Dermis microvascular lymphatic vessel endothelial cell (primary cell): Measurements from ENCODE around the gene PRDX1. TPM values are rescaled to one million over a fixed set of nuclear protein-coding genes. Genes with fewer than 3 reads are reported as not detected.
A peak's percentile ranks its signal among the peaks of the same experiment; 100 is the strongest.

ENCODE experiments used
- DNase-seq, 2 donors: peaks; one replicate each; pipeline versions ENCODE4 v3.0.0 to v3.0.0-alpha.2; 2010; ENCODE audit warnings: low read depth in 2 of 2
- total RNA-seq: library from RNA; depleted of rRNA; stranded (reverse); fragments of >200 nt; gene quantifications from 2 replicates; pipeline ENCODE4 v1.2.1, GENCODE V29; 2014

PRDX1 gene
- 625 and 802 TPM in 2 replicates for total RNA-seq

DNA sequence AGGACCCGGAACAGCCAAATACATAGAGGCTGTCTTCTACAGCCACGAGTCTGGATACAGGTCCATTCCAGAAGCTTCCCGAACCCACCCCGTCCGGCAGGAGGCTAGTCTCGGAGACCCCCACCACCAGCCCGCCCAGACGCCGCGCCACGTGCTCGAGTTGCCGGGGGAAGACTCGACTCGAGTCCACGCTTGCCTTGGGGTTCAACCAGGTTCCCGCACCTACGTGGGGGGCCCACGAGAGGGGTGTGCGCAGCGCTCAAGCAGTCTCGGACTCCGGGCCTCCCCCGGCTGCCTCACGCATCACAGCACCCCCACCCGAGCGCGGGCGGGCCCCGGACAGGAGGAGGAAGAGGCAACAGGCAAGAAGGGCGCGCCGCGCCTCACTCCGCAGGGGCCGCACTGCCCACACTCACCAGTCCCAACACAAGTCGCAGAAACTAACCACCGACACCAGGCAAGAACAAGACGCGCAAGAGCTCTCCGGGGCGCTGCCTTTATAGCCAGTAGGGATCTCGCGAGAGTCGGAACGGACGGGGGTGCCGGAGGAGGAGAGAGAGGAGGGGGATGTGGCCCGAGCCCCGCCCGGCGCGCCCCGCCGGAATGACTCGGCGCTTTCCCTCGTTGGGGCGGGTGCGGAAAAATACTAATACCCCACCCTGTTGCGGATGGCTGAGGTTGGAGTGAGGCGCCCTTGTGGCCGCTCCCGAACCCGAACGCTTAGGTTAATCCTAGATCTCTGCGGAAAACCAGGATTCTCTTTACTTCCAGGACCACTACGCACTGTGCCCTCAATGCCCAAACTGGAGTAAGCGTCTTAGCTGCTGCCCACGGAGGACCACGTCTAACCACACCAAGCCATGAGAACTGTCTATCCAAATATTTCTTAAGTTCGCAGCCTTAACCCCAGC, at the start of gene PRDX1:
Gene PRDX1 (minus strand): TSS at position 472 of the 911 bp plus-strand sequence. CDS start 2,841 bp downstream, outside the sequence.
- DNase-seq = peak; percentile 86 to 92

DNA sequence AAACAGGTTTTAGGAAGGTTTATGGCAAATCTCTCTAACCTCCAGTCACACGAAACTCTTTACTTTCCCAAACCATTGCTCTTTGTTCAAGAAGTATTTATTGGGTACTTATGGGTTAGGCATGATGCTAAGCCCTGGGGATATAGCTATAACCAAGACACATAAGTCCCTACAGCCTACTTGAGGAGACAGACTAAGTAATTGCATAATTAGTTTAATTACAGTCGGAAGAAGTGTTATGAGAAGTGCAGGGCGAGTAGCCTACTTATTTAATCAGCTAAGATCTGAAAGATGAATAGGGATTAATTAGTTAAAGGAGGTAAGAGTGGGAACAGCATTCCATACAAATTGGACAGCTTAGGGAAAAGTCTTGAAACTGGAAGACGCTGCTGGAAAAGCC, 48.9 kb upstream of the PRDX1 start:
- DNase-seq = no peak

DNA sequence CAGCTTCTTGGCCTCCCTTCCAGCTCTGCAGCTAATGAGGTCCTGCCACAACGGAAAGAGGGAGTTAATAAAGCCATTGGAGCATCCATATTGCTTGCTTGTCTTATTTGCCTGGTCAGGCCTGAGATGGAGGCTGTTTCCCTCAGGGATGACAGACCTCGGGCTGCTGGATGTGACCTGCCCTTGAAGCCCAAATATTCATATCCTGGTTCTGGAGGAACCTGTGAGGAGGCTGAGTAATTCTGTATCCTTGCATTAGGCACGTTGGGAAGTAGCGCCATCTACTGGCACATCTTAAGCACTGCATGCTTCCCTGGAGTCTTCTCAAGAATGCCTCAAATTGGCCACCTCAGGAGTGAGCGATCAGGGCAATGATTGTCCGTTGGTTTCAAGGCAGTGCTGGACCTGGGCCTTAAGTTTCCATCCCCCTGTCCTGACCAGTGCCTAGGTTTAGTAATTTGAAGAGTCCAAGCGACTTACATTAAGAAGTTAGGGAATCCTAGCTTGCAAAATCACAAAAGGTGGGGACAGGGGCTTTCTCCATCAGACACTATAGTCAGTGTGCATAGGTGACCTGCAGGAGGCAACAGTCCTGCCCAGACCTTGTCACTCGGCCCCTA, 48.4 kb upstream of the PRDX1 start:
- peak; percentile 52 to 74 for DNase-seq

DNA sequence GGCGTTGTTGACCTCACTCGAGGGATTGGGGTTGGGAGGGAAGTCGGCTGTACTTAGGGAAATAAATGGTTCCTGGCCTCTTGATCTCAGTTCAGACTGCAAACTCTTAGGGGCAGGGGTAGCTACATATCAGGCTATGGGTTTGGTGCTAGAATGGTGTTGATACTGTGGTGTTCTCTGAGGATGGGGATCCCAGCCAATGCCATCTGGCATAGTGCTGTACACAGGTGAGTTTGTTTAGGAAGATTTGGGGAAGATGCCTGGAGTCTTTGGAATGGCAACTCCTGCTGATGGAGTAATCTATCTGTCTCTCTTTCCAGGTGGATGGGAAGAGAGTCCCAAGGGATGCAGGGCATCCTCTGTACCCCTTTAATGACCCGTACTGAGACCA, 47.9 kb upstream of the PRDX1 start:
- DNase-seq = peak in 1 of 2 donors; percentile 3

DNA sequence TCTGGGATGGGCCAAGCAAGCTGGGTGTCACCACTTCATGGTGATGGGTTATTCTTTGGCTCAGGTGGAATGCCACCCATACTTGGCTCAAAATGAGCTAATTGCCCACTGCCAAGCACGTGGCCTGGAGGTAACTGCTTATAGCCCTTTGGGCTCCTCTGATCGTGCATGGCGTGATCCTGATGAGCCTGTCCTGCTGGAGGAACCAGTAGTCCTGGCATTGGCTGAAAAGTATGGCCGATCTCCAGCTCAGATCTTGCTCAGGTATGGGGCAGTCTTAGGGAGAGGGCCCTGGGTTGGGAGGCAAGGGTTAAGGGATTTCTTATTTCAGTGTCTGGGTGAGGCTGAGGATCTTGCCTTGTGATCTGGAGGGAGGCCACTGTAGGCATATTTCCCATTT, 46.7 kb upstream of the PRDX1 start:
- no peak for DNase-seq

DNA sequence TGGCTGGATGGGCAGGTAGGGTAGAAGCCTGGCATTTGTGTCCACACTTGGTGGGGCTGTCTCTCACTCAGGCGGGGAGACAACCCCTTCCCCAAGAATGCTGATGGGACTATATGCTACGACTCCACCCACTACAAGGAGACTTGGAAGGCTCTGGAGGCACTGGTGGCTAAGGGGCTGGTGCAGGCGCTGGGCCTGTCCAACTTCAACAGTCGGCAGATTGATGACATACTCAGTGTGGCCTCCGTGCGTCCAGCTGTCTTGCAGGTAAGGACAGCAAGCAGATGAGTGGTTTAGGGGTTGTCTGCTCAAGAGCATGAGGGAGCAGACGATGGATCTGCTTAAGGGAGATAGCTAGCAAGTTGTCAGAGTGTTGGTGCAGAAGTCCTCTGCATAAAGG, 46.2 kb upstream of the PRDX1 start:
- DNase-seq = no peak

DNA sequence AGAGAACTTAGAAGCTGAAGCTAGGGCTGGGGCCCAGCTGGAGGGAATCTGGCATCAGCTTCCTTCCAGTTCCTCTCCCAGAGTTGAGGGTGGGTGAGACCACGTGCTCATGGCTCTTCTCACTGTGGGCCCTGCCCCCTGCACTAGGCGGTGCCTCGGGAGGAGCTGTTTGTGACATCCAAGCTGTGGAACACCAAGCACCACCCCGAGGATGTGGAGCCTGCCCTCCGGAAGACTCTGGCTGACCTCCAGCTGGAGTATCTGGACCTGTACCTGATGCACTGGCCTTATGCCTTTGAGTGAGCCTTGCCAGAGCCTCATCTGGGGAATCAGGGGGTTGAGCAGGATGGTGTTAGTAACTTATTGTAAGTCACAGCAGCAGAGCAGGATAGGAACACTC, 45.0 kb upstream of the PRDX1 start:
- DNase-seq = peak; percentile 27 to 32

DNA sequence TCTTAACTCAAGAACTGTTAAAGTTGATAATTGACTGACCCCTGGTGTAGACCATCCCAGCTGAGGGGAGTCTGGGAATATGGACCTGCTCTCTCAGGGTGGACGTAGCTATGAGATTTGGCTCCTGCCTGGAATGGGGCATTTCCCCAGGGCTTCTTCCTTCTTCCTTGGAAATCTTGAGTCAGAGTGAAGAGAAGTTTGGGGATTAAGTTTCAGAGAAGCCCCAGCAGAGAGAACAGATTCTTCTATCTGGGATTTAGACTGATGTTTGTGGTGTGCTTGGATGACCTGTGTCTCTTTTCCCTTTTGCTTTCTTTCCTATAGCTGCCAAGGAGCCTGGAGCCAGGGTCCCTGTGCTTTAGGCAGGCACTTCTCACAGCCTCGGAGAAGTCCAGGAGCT, 42.2 kb upstream of the PRDX1 start:
- DNase-seq = no peak

DNA sequence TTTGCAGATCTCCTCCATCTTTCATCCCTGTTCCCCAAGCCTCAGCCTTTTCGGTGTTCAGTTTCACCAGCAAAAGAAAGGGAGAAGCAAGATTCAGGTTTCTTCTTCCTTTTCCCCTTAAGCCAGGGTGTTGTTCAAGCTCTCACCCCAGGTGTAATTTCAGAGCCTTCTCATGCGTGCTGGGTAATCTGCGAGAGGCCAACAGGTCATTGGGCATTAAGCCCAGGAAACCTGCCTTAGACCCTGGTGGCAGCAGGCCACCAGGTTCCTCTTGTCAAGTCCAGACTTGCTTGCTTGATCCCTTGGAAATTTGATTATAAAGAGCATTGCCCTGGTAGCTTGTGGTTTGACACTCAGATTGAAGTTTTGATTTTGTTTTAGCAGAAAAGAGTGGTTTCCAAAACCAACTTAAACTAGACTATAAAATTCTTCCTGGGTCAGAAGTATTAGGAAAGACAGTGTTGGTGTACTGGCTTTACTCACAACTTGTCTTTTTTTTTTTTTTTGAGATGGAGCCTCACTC, 35.8 kb upstream of the PRDX1 start:
- no peak for DNase-seq

DNA sequence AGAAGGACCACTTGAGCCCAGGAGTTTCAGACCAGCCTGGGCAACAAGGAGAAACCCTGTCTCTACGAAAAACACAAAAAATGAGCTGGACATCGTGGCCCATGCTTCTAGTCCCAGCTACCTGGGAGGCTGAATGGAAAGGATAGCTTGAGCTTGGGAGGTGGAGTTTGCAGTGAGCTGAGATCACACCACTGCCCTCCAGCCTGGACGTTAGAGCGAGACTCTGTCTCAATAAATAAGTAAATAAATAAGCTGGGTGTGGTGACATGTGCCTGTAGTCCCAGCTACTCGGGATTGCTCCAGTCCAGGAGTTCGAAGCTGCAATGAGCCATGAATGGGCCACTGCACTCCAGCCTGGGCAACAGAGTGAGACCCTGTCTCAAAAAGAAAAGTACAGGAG, 32.5 kb upstream of the PRDX1 start:
- DNase-seq = no peak

DNA sequence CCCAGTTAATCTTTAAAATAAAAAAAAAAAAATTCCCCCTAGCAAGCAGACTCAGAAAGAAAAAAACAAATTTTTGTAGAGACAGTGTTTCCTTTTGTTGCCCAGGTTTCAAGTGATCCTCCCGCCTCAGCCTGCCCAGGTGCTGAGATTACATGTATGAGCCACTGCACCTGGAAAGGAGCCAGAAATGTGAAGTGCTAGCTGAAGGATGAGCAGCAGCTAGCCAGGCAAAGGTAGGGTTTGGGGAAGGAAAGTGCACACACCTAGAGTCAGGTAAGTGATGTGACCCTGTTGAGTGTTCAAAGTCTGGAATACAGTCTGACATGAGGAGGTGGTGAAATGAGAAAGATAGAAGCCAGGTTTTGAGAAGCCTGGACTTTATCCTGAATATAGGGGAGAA, 30.6 kb upstream of the PRDX1 start:
- peak in 1 of 2 donors; percentile 23 for DNase-seq

DNA sequence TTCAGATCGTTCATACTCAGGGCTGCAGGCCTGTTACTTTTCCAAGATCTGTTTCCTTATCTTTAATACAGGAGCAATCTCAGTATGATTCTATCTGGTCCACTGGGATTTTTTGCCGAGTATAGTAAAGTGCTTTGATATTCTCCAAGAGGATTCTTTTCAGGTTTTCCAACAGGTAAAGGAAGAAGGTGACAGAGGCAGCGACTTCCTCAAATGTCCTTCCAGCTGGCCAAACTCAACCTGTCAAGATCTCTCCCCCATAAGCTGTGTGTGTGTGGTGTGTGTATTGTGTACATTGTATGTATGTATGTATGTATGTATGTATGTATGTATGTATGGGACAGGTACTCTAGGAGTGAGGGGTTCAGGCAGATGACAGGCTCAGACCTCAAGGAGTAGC, 30.0 kb upstream of the PRDX1 start:
- no peak for DNase-seq

DNA sequence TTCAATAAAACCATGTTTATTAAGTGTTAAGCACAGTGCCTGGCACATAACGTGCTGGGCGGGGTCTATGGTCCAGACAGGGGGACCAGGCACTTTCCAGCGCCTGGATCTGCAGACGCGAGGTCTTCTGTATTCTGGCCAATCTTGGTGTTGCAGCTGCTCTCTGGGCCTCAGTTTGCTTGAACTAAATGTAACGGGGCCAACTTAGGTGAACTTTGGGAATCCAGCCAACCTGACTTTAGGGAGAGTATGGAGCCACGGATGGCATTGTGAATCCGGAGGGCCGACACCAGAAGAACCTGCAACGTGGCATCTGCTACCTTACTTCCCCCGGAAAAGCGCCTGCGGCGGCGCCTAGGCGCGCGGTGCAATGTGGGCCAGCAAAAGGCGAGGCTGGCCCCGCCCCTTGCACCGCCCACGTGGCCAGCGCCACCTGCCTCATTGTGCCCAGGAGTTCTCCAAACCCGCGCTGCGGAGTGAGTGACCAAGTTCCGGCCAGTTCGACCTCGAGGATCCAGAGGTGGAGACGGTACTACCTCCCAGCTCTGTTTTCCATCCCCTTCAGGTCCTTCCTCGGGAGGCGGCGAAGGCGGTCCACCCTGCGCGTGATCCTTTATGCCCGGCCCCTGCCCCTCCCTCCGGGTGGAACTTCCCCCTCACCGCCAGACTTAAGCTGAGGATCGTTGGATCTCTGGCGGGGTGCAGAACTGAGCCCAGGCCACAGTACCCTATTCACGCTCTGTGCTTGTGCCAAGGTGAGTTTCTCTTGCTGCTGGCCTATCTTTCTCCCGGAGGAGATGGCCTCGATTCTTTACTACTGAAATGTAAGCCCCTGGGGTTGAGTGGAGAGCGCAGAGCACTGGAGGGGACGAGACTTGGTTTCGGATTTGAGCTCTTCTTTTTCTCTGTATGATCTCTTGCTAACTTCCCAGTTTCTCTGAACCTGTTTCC, 29.0 kb upstream of the PRDX1 start, which contains the start of gene AKR1A1:
Gene AKR1A1 (plus strand): TSS at position 426 of the 951 bp plus-strand sequence. CDS start 10,969 bp downstream, outside the sequence.
- peak; percentile 89 to 91 for DNase-seq

DNA sequence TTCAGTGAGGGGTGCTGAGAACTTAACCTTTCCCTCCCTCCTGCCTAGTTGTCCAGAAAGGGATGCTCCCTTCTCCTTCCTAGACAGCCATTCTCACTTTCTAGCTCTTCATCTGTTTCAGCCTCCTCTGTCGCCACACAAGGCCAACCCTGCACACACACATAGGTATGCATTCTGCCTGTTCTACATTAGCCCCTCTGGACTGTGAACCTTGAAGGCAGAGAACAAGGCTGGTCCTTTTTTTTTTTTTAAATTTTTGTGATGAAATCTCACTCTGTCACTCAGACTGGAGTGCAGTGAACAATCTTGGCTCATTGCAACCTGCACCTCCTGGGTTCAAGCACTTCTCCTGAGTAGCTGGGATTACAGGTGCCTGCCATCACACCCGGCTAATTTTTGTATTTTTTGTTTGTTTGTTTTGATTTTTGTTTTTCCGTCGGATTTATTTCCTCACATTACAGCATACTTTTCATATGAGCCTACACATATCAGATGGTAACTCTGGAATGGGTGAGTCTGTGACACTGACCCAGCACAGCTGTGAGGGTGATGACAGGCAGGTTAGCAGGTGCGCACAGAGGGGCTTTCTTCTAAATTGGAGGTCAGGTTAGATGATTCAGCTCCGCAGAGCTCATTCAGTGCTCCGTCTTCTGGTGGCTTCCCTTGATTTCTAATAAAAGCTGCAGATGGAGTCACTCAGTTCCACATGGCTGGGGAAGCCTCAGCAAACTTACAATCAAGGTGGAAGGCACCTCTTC, 24.0 kb upstream of the PRDX1 start:
- DNase-seq = no peak

DNA sequence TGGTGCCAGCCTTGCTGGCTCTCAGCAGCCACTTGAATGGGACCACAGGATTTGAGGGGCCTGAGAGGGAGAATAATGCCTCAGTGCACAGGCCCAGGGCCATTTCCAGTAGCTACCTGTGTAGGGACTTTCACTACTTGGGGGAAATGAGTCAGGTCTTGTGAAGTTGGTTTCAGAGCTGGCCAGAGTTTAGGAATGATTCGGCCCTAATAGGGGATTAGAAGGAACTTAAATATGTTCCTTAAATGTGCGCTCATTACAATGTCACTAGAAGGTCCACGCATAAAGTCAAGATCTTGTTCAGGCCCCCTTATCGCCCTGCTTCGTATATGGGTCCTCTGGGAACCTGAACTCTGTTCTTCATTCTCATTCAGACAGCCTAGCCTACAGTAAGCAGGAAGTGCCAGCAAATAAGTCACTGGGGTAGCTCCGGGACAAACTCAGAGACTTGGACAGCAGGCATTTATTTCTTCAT, 23.4 kb upstream of the PRDX1 start:
- DNase-seq = peak in 1 of 2 donors; percentile 24

DNA sequence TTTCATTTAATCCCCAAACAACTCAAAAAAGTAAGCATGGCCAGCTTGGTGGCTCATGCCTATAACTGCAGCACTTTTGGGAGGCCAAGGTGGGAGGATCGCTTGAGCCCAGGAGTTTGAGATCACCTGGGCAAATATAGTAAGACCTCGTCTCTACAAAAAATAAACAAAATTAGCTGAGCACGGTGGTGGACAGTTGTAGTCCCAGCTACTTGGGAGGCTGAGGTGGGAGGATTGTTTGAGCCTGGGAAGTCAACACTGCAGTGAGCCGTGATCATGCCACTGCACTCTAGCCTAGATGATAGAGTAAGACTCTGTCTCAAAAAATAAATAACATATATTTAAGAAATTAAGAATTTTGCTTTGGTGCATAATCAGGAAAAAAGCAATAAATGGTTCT, 22.8 kb upstream of the PRDX1 start:
- DNase-seq = no peak

DNA sequence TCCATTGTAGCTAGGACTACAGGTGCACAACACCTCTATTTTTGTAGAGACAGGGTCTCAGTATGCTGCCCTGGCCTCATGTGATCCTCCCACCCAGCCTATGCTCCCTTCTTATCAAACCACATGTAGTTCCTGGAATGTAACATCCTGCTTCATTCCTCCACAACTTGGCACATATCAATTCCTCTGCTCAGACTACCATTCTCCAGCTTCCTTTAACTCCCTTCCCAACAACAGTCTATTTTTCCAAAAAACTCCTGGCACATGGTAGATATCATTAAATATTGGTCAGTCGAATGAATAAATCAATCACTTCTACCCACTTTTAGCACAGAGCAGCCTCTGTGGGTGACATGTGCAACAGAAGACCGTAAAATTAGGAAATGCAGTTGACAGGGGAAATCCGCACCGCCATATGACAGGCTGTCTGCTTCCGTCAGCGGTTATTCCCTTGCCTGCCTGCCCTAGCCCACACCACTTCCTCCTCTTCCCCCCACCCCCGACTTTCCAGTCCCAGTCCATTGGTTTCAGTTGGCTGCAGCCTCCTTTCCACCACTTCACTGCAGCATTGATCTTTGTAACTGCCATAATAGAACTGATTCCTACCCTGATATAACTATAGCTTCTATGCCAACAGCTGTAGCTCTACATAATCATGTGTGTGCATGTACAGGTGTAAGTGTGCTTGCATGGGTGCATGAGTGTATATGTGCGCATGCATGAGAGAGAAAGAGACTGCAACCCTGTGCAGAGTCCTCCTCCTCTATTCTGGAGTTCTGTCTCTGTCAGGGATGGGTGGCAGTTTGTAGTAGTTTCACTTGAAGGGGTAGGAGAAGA, 22.1 kb upstream of the PRDX1 start:
- peak; percentile 92 to 97 for DNase-seq

DNA sequence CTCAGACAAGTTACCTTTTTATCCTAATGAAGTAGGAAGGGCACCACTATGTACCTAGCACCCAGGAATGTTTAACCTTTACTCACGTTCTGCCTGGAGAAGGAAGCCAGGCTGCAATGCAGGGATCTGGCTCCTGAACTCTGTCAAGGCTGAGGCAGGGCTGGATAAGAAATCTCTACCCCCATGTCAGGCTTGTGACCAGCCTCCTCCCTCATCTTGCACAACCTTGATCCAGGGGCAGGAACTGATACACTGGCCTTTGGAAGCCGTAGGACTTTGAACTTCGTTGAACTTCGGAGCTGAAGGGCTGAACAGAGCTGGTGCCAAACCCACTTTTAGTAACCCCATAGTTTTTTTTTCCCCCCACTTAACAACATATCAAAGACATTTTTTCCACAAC, 20.9 kb upstream of the PRDX1 start:
- DNase-seq = no peak

DNA sequence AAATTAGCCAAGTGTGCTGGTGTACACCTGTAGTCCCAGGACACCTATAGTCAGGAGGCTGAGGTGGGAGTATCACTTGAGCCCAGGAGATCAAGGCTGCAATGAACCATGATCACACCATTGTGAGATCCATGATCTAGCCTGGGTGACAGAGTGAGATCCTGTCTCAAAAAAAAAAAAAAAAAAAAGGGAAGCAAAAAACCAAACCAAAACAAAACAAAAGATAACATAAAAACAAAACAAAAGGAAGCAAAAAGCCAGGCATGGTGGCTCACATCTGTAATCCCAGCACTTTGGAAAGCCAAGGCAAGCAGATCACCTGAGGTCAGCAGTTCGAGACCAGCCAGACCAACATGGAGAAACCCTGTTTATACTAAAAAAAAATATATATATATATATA, 19.5 kb upstream of the PRDX1 start:
- DNase-seq = no peak

DNA sequence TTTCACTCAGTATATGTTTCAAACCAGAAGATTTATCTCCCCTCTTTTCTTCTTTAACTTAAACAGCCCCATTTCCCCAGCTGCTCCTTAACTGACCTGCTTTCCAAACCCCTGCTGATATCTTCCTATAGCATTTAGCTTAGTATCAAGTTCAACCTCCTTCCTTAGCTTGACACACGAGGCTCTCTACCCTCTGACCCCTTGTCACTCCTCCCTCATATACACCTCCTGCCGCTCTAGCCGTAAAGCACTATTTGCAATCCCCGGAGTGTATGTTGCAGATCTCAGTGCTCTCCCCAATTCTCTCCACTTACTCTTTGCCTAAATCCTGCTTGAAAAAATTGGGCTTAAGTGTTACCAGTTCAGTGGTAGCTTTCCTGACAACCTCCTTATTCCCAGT, 15.2 kb upstream of the PRDX1 start:
- no peak for DNase-seq
